IMR-90 (cell line): Measurements from ENCODE around the gene SERPINA1. TPM values are rescaled to one million over a fixed set of nuclear protein-coding genes. Genes with fewer than 3 reads are reported as not detected.

Experiments used
- ATAC-seq: fragments of 200-7000 bp; cut with Tn5 transposase; 2 replicates; pipeline ENCODE4 v1.9.1; 2020; ENCODE audit warnings: low read depth, mild to moderate bottlenecking, moderate library complexity
- BruUV-seq: library from RNA; stranded (reverse); fragments of 400-500 nt; replicated peaks from 2 replicates; lab custom pipeline; 2021; lab: Mats Ljungman, UMichigan
- CTCF ChIA-PET: fragments of 300-600 bp; formaldehyde crosslinking; extraction: SDS; loops from one replicate; lab custom pipeline; 2021; ENCODE audit warnings: antibody characterized with exemption; lab: Yijun Ruan, JAX
- POLR2A ChIA-PET: fragments of 300-600 bp; sonication (Branson Sonifier 250); formaldehyde crosslinking; loops from one replicate; lab custom pipeline; 2022; ENCODE audit warnings: antibody characterized with exemption; ENCODE audit not compliant: unreplicated experiment; lab: Charles Lee
- DNase-seq: peaks from one replicate; pipeline ENCODE4 v3.0.0; 2013
- H2AFZ ChIP-seq: replicated peaks from 2 replicates; pipeline ENCODE3; 2013; ENCODE audit warnings: low read length, mild to moderate bottlenecking; ENCODE audit not compliant: poor library complexity
- H2AK5ac ChIP-seq: 2 replicates; pipeline ENCODE4 v1.6.1; 2013; ENCODE audit warnings: low read depth, low read length, inconsistent platforms
- H2AK9ac ChIP-seq: replicated peaks from 2 replicates; pipeline ENCODE3; 2013; ENCODE audit warnings: mild to moderate bottlenecking, low read depth, low read length, moderate library complexity; ENCODE audit not compliant: poor library complexity
- H2BK120ac ChIP-seq: 2 replicates; pipeline ENCODE4 v1.6.1; 2013; ENCODE audit warnings: low read depth, low read length, inconsistent platforms
- H2BK15ac ChIP-seq: 3 replicates; pipeline ENCODE4 v1.6.1; 2013; ENCODE audit warnings: low read depth, low read length, inconsistent platforms
- H2BK20ac ChIP-seq: 2 replicates; pipeline ENCODE4 v1.6.1; 2013; ENCODE audit warnings: low read depth, mild to moderate bottlenecking, inconsistent platforms, low read length, moderate library complexity
- H2BK5ac ChIP-seq: 2 replicates; pipeline ENCODE4 v1.6.1; 2013; ENCODE audit warnings: mild to moderate bottlenecking, low read depth, low read length, inconsistent platforms; ENCODE audit not compliant: poor library complexity, severe bottlenecking
- H3K14ac ChIP-seq: replicated peaks from 2 replicates; pipeline ENCODE4 v1.6.1; 2013; ENCODE audit warnings: low read depth, low read length, inconsistent platforms
- H3K18ac ChIP-seq: 2 replicates; pipeline ENCODE4 v1.6.1; 2013; ENCODE audit warnings: low read depth, low read length, control low read depth
- H3K23ac ChIP-seq: 2 replicates; pipeline ENCODE4 v1.6.1; 2013; ENCODE audit warnings: low read depth, low read length, inconsistent platforms
- H3K27ac ChIP-seq: 2 replicates; pipeline ENCODE4 v1.5.1; 2013; ENCODE audit warnings: mild to moderate bottlenecking, control low read depth, low read length; ENCODE audit not compliant: insufficient read depth
- H3K27me3 ChIP-seq: 2 replicates; pipeline ENCODE4 v1.6.1; 2013; ENCODE audit warnings: low read length; ENCODE audit not compliant: control insufficient read depth, insufficient read depth
- H3K36me3 ChIP-seq: 2 replicates; pipeline ENCODE4 v1.6.1; 2013; ENCODE audit warnings: low read length, mixed read lengths; ENCODE audit not compliant: control insufficient read depth, insufficient read depth
- H3K4ac ChIP-seq: 2 replicates; pipeline ENCODE4 v1.6.1; 2013; ENCODE audit warnings: low read depth, low read length, inconsistent platforms
- H3K4me1 ChIP-seq: 2 replicates; pipeline ENCODE4 v1.6.1; 2013; ENCODE audit warnings: low read length, mixed read lengths; ENCODE audit not compliant: control insufficient read depth, insufficient read depth
- H3K4me2 ChIP-seq: 2 replicates; pipeline ENCODE4 v1.6.1; 2013; ENCODE audit warnings: low read depth, mild to moderate bottlenecking, control low read depth, low read length, moderate library complexity
- H3K4me3 ChIP-seq: 2 replicates; pipeline ENCODE4 v1.5.1; 2013; ENCODE audit warnings: low read depth, mild to moderate bottlenecking, control low read depth, low read length, moderate library complexity; ENCODE audit not compliant: insufficient read depth
- H3K56ac ChIP-seq: 2 replicates; pipeline ENCODE4 v1.6.1; 2013; ENCODE audit warnings: low read length, inconsistent platforms; ENCODE audit not compliant: insufficient read depth; ENCODE audit errors: extremely low read depth
- H3K79me1 ChIP-seq, 2 experiments: 2 replicates each; pipeline ENCODE4 v1.6.1; 2013; ENCODE audit warnings: low read length in 2 of 2, inconsistent platforms in 1 of 2, low read depth in 1 of 2
- H3K9ac ChIP-seq: 2 replicates; pipeline ENCODE4 v1.6.1; 2013; ENCODE audit warnings: low read depth, low read length, control low read depth
- H3K9me1 ChIP-seq: 2 replicates; pipeline ENCODE4 v1.6.1; 2013; ENCODE audit warnings: low read length, inconsistent platforms; ENCODE audit not compliant: insufficient read depth
- H3K9me3 ChIP-seq: 2 replicates; pipeline ENCODE4 v1.6.1; 2013; ENCODE audit warnings: low read length; ENCODE audit not compliant: control insufficient read depth, insufficient read depth
- H4K20me1 ChIP-seq: 2 replicates; pipeline ENCODE4 v1.6.1; 2013; ENCODE audit warnings: low read length, inconsistent platforms; ENCODE audit not compliant: insufficient read depth
- H4K5ac ChIP-seq: 2 replicates; pipeline ENCODE4 v1.6.1; 2013; ENCODE audit warnings: mild to moderate bottlenecking, low read depth, low read length, control low read depth
- H4K8ac ChIP-seq, 2 experiments: 2 replicates each; pipeline ENCODE4 v1.6.1; 2013; ENCODE audit warnings: low read depth in 2 of 2, low read length in 2 of 2, control low read depth in 1 of 2, inconsistent platforms in 1 of 2
- H4K91ac ChIP-seq: 2 replicates; pipeline ENCODE4 v1.6.1; 2013; ENCODE audit warnings: low read depth, low read length, inconsistent platforms; ENCODE audit not compliant: insufficient read depth
- BHLHE40 ChIP-seq: fragments of 150-350 bp; IDR thresholded peaks from 2 replicates; pipeline ENCODE4 v1.6.1; 2016; ENCODE audit warnings: mild to moderate bottlenecking, low read depth, low read length
- FOS ChIP-seq: fragments of 150-350 bp; IDR thresholded peaks from 2 replicates; pipeline ENCODE4 v1.6.1; 2016; ENCODE audit warnings: low read depth, low read length
- MXI1 ChIP-seq: IDR thresholded peaks from 2 replicates; pipeline ENCODE4 v1.6.1; 2012; ENCODE audit warnings: low read depth, mild to moderate bottlenecking, low read length, moderate library complexity, borderline replicate concordance
- RFX5 ChIP-seq: IDR thresholded peaks from 2 replicates; pipeline ENCODE4 v1.8.0; 2012; ENCODE audit warnings: low read depth, mild to moderate bottlenecking, low read length, moderate library complexity
- WGBS, 2 experiments: methylation state at CpG; one replicate each; pipeline versions ENCODE4 v1.1.5 to v1.1.7; 2013; ENCODE audit warnings: missing lambda C conversion rate in 2 of 2; ENCODE audit not compliant: insufficient read length in 1 of 2; ENCODE audit errors: extremely low coverage in 2 of 2; 5-methylcytosine and 5-hydroxymethylcytosine counted together
- dilution Hi-C: fragments of 300-500 bp; cut with HindIII; formaldehyde crosslinking; loops from one replicate; pipeline ENCODE4 v1.14.3; 2018; ENCODE audit warnings: low sequenced_read_pairs; ENCODE audit not compliant: unreplicated experiment
- in situ Hi-C: fragments of 300-500 bp; cut with MboI; formaldehyde crosslinking; loops from 3 replicates; pipeline ENCODE4 v1.14.3; 2019; ENCODE audit warnings: low sequenced_read_pairs, inconsistent platforms, mixed read lengths
- intact Hi-C: fragments of 100-400 bp; cut with micrococcal nuclease; formaldehyde crosslinking; loops from 2 replicates; pipeline ENCODE4 v1.10.0; 2022
- polyA plus RNA-seq, 3 experiments: library from polyadenylated mRNA; depleted of rRNA; stranded (reverse); fragments of >200 nt; gene quantifications; 2 replicates each; pipeline ENCODE4 v1.2.3, GENCODE V29; 2012; ENCODE audit warnings: low replicate concordance in 1 of 3
- total RNA-seq: library from RNA; depleted of rRNA; stranded (reverse); fragments of >200 nt; gene quantifications from 2 replicates; pipeline ENCODE4 v1.2.3, GENCODE V29; 2012
- TF ChIP-seq, protein P1 (sequence below): conservative IDR thresholded peaks from 2 replicates; pipeline ENCODE4 v1.5.1; 2012; ENCODE audit warnings: mild to moderate bottlenecking, low read depth, low read length, improper control_type of control experiment
- TF ChIP-seq, protein P2 (sequence below): fragments of 150-350 bp; IDR thresholded peaks from 2 replicates; pipeline ENCODE4 v1.6.1; 2016; ENCODE audit warnings: low read depth, mild to moderate bottlenecking, low read length, moderate library complexity, borderline replicate concordance

SERPINA1 gene
- total and polyA plus RNA-seq, 2 of the 4 experiments (the other 2 are of a cell fraction): 0.54 to 1.2 TPM

DNA sequence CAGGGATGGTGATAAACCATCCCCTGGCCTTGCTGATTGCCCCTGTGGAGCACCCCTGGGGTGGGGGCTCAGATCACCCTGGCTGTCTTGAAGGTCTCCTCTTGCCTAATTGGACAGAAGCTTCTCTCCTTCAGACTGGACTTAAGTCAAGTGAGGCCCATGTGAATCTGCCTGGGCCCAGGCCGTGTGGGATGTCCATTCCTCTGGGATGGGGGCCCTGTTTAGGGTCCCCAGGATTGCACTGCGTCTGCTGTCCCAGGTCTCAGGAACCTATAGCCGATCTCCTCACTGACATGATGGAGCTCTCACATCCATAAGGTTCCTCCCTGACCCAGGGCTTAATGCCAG is 20.2 kb downstream of the SERPINA1 start:
- H3K4me2 ChIP-seq: no peak overlapping the region
- no peak overlapping the region for H2BK120ac ChIP-seq
- H3K14ac ChIP-seq: no peak overlapping the region
- CTCF ChIA-PET: no interaction called here
- no peak overlapping the region for H2AFZ ChIP-seq
- peaks cover 11% of the 10 kb centered on the region; the same call in 1 of the 2 replicates for H3K9me1 ChIP-seq
- H3K23ac ChIP-seq: no peak overlapping the region
- 0 out of 2 replicates have a peak, but pooled peaks cover 2% of the 10 kb centered on the region for H3K4me1 ChIP-seq
- intact Hi-C loops (no loop called here), dilution Hi-C loops (no loop called here), in situ Hi-C loops (no loop called here)
- H2BK5ac ChIP-seq: no peak overlapping the region
- TF ChIP-seq, protein P1, sequence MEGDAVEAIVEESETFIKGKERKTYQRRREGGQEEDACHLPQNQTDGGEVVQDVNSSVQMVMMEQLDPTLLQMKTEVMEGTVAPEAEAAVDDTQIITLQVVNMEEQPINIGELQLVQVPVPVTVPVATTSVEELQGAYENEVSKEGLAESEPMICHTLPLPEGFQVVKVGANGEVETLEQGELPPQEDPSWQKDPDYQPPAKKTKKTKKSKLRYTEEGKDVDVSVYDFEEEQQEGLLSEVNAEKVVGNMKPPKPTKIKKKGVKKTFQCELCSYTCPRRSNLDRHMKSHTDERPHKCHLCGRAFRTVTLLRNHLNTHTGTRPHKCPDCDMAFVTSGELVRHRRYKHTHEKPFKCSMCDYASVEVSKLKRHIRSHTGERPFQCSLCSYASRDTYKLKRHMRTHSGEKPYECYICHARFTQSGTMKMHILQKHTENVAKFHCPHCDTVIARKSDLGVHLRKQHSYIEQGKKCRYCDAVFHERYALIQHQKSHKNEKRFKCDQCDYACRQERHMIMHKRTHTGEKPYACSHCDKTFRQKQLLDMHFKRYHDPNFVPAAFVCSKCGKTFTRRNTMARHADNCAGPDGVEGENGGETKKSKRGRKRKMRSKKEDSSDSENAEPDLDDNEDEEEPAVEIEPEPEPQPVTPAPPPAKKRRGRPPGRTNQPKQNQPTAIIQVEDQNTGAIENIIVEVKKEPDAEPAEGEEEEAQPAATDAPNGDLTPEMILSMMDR: no peak
- TF ChIP-seq RFX5 (no peak), BHLHE40 (no peak), FOS (no peak), MXI1 (no peak)
- TF ChIP-seq, protein P2, sequence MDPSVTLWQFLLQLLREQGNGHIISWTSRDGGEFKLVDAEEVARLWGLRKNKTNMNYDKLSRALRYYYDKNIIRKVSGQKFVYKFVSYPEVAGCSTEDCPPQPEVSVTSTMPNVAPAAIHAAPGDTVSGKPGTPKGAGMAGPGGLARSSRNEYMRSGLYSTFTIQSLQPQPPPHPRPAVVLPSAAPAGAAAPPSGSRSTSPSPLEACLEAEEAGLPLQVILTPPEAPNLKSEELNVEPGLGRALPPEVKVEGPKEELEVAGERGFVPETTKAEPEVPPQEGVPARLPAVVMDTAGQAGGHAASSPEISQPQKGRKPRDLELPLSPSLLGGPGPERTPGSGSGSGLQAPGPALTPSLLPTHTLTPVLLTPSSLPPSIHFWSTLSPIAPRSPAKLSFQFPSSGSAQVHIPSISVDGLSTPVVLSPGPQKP: no peak
- no peaks in the 10 kb centered on the region; the same call in 1 of the 2 replicates for H3K27me3 ChIP-seq
- no peak overlapping the region for H4K8ac ChIP-seq
- H3K18ac ChIP-seq: no peak overlapping the region
- POLR2A ChIA-PET: no interaction called here
- no TSS peak for BruUV-seq
- H3K27ac ChIP-seq: no peak overlapping the region
- H4K5ac ChIP-seq: no peak overlapping the region
- H2BK20ac ChIP-seq: no peak overlapping the region
- no peak overlapping the region for H2AK5ac ChIP-seq
- no peak overlapping the region for H2BK15ac ChIP-seq
- no peak overlapping the region for H3K56ac ChIP-seq
- H2AK9ac ChIP-seq: no peak overlapping the region
- no peaks in the 10 kb centered on the region for H4K20me1 ChIP-seq
- WGBS, 2 experiments: 71% methylated on average over 1 of the region's 3 CpGs; no CpG with 5 or more reads in 1 of the 2 experiments
- DNase-seq: no peak
- no peaks in the 10 kb centered on the region for H3K9me3 ChIP-seq
- ATAC-seq: no peak
- no peaks in the 10 kb centered on the region for H3K36me3 ChIP-seq
- no peak overlapping the region for H3K4ac ChIP-seq
- H3K9ac ChIP-seq: no peak overlapping the region
- H4K91ac ChIP-seq: no peak overlapping the region
- H3K79me1 ChIP-seq: no peaks in the 10 kb centered on the region
- H3K4me3 ChIP-seq: no peak overlapping the region
